ENCODE data around the gene ADAP1. TPM values are rescaled to one million over a fixed set of nuclear protein-coding genes. Genes with fewer than 3 reads are reported as not detected.
"Not testable (repeated sequence)": the region's sequence is repeated elsewhere in the genome, so short reads cannot be mapped to it uniquely, and the experiment has no call there.

Gene ADAP1
- polyA plus RNA-seq (ENCODE audit: insufficient read length in 3 of 3) = 10 to 100 TPM in 2 of 3 donors, 1 to 10 TPM in 1; 9.9 to 20.8 (median 15.4) TPM
- long read RNA-seq, donor 1, partial matches to known transcripts = 0 of 2 reads
- long read RNA-seq, donor 1, other reads (novel, unspliced or antisense) = 0 of 2 reads
- long read RNA-seq, donor 2, partial matches to known transcripts = 0 of 3 reads
- long read RNA-seq, donor 2, other reads (novel, unspliced or antisense) = 0 of 3 reads
- long read RNA-seq, donor 3, transcript ADAP1-201 (11 exons, 2,363 nt) = major isoform, 8 of 13 reads
- long read RNA-seq, donor 3, partial matches to known transcripts = 0 of 13 reads
- long read RNA-seq, donor 3, other reads (novel, unspliced or antisense) = 0 of 13 reads
- long read RNA-seq, donor 4, partial matches to known transcripts = 0 of 1 reads
- long read RNA-seq, donor 4, other reads (novel, unspliced or antisense) = 0 of 1 reads
- long read RNA-seq, donor 5 = 0 reads
- long read RNA-seq, donor 6, partial matches to known transcripts = 0 of 2 reads
- long read RNA-seq, donor 6, other reads (novel, unspliced or antisense) = 0 of 2 reads
- long read RNA-seq, donor 7, partial matches to known transcripts = 0 of 4 reads
- long read RNA-seq, donor 7, other reads (novel, unspliced or antisense) = 0 of 4 reads
- long read RNA-seq, donor 8 = 0 reads
- long read RNA-seq, donor 9, partial matches to known transcripts = 0 of 1 reads
- long read RNA-seq, donor 9, other reads (novel, unspliced or antisense) = 0 of 1 reads
- long read RNA-seq, donor 10, partial matches to known transcripts = 0 of 4 reads
- long read RNA-seq, donor 10, other reads (novel, unspliced or antisense) = 0 of 4 reads
- long read RNA-seq, donor 11, partial matches to known transcripts = 0 of 4 reads
- long read RNA-seq, donor 11, other reads (novel, unspliced or antisense) = 0 of 4 reads
- long read RNA-seq, donor 12, partial matches to known transcripts = 0 of 4 reads
- long read RNA-seq, donor 12, other reads (novel, unspliced or antisense) = 0 of 4 reads
- long read RNA-seq, donor 13 = 0 reads
- long read RNA-seq, donor 14, transcript ADAP1-201 (11 exons, 2,363 nt) = major isoform, 5 of 8 reads
- long read RNA-seq, donor 14, partial matches to known transcripts = 0 of 8 reads
- long read RNA-seq, donor 14, other reads (novel, unspliced or antisense) = 0 of 8 reads
- long read RNA-seq, donor 15, partial matches to known transcripts = 0 of 1 reads
- long read RNA-seq, donor 15, other reads (novel, unspliced or antisense) = 0 of 1 reads
- long read RNA-seq, donor 16, transcript ADAP1-201 (11 exons, 2,363 nt) = major isoform, 8 of 10 reads
- long read RNA-seq, donor 16, partial matches to known transcripts = 0 of 10 reads
- long read RNA-seq, donor 16, other reads (novel, unspliced or antisense) = 0 of 10 reads

GRCh38 chr7:954330-955238 lies at the start of gene ADAP1:
TSS of gene ADAP1 (minus strand) at chr7:954680. CDS start at chr7:954477, 203 bp downstream.
- DNase-seq (ENCODE audit: extremely low read depth in 1 of 11, low read depth in 9 of 11, low spot score in 4 of 11) = no peak

- not testable (repeated sequence) for DNase-seq (ENCODE audit: extremely low read depth in 1 of 11, low read depth in 9 of 11, low spot score in 4 of 11)
These were observed 48.0 kb upstream of the ADAP1 start for GRCh38 chr7:1002445-1002844.

GRCh38 chr7:1002026-1002425 lies 47.5 kb upstream of the ADAP1 start:
- DNase-seq (ENCODE audit: extremely low read depth in 1 of 11, low read depth in 9 of 11, low spot score in 4 of 11) = not testable (repeated sequence)

GRCh38 chr7:1001069-1001770 lies 46.7 kb upstream of the ADAP1 start:
- not testable (repeated sequence) for DNase-seq (ENCODE audit: extremely low read depth in 1 of 11, low read depth in 9 of 11, low spot score in 4 of 11)

GRCh38 chr7:999941-1000935 lies 45.8 kb upstream of the ADAP1 start:
- DNase-seq (ENCODE audit: extremely low read depth in 1 of 11, low read depth in 9 of 11, low spot score in 4 of 11) = no peak

GRCh38 chr7:999149-999879 lies 44.8 kb upstream of the ADAP1 start:
- no peak for DNase-seq (ENCODE audit: extremely low read depth in 1 of 11, low read depth in 9 of 11, low spot score in 4 of 11)

- DNase-seq (ENCODE audit: extremely low read depth in 1 of 11, low read depth in 9 of 11, low spot score in 4 of 11) = no peak
These were observed 43.2 kb upstream of the ADAP1 start for GRCh38 chr7:997404-998395.

GRCh38 chr7:996079-996872 lies 41.8 kb upstream of the ADAP1 start:
- no peak for DNase-seq (ENCODE audit: extremely low read depth in 1 of 11, low read depth in 9 of 11, low spot score in 4 of 11)

- no peak for DNase-seq (ENCODE audit: extremely low read depth in 1 of 11, low read depth in 9 of 11, low spot score in 4 of 11)
These were observed 41.1 kb upstream of the ADAP1 start for GRCh38 chr7:995571-995970.

GRCh38 chr7:994592-995308 lies 40.3 kb upstream of the ADAP1 start:
- no peak for DNase-seq (ENCODE audit: extremely low read depth in 1 of 11, low read depth in 9 of 11, low spot score in 4 of 11)

GRCh38 chr7:992709-993607 lies 38.5 kb upstream of the ADAP1 start:
- peak; percentile 82 to 97 (median 94) for DNase-seq (ENCODE audit: extremely low read depth in 1 of 11, low read depth in 9 of 11, low spot score in 4 of 11)
